ENCODE results near the gene TMEM120B.
"Not testable (repeated sequence)": the region's sequence is repeated elsewhere in the genome, so short reads cannot be mapped to it uniquely, and the experiment has no call there.

TMEM120B gene

GRCh38 chr12:121751749-121752351, 39.3 kb downstream of the TMEM120B start:
- Histone ChIP-seq H3K4me3 (replicated peaks; ENCODE audit: low read depth, low read length) (no peak overlapping the region), H3K27me3 (replicated peaks; ENCODE audit: control insufficient read depth, insufficient read depth, low read length) (no peaks in the 10 kb centered on the region), H3K36me3 (ENCODE audit: control insufficient read depth, insufficient read depth, low read length) (peaks cover 4% of the 10 kb centered on the region)
- no peak for DNase-seq (ENCODE audit: extremely low read depth, insufficient read length)
- TF ChIP-seq CTCF (IDR thresholded peaks at IDR 0.05; ENCODE audit: insufficient read depth, low read length, poor library complexity, severe bottlenecking) = no peak

- DNase-seq (ENCODE audit: extremely low read depth, insufficient read length) = no peak
- no peaks in the 10 kb centered on the region for H3K27me3 ChIP-seq (replicated peaks; ENCODE audit: control insufficient read depth, insufficient read depth, low read length)
- no peak for TF ChIP-seq CTCF (IDR thresholded peaks at IDR 0.05; ENCODE audit: insufficient read depth, low read length, poor library complexity, severe bottlenecking)
- no peak overlapping the region for H3K4me3 ChIP-seq (replicated peaks; ENCODE audit: low read depth, low read length)
- H3K36me3 ChIP-seq (ENCODE audit: control insufficient read depth, insufficient read depth, low read length) = peaks cover 4% of the 10 kb centered on the region
These were observed 41.3 kb downstream of the TMEM120B start for GRCh38 chr12:121753844-121754264.

GRCh38 chr12:121754836-121755235, 42.3 kb downstream of the TMEM120B start:
- Histone ChIP-seq H3K4me3 (replicated peaks; ENCODE audit: low read depth, low read length) (no peak overlapping the region), H3K27me3 (replicated peaks; ENCODE audit: control insufficient read depth, insufficient read depth, low read length) (no peaks in the 10 kb centered on the region), H3K36me3 (ENCODE audit: control insufficient read depth, insufficient read depth, low read length) (peaks cover 4% of the 10 kb centered on the region)
- DNase-seq (ENCODE audit: extremely low read depth, insufficient read length) = no peak
- TF ChIP-seq CTCF (IDR thresholded peaks at IDR 0.05; ENCODE audit: insufficient read depth, low read length, poor library complexity, severe bottlenecking) = no peak

- no peak for TF ChIP-seq CTCF (IDR thresholded peaks at IDR 0.05; ENCODE audit: insufficient read depth, low read length, poor library complexity, severe bottlenecking)
- no peak overlapping the region for H3K4me3 ChIP-seq (replicated peaks; ENCODE audit: low read depth, low read length)
- DNase-seq (ENCODE audit: extremely low read depth, insufficient read length) = no peak
- H3K27me3 ChIP-seq (replicated peaks; ENCODE audit: control insufficient read depth, insufficient read depth, low read length) = no peaks in the 10 kb centered on the region
- H3K36me3 ChIP-seq (ENCODE audit: control insufficient read depth, insufficient read depth, low read length) = peaks cover 3% of the 10 kb centered on the region
These were observed 43.0 kb downstream of the TMEM120B start for GRCh38 chr12:121755591-121755990.

- not testable (repeated sequence) for H3K27me3 ChIP-seq (replicated peaks; ENCODE audit: control insufficient read depth, insufficient read depth, low read length); H3K36me3 ChIP-seq (ENCODE audit: control insufficient read depth, insufficient read depth, low read length); DNase-seq (ENCODE audit: extremely low read depth, insufficient read length); H3K4me3 ChIP-seq (replicated peaks; ENCODE audit: low read depth, low read length)
These were observed 46.0 kb downstream of the TMEM120B start for GRCh38 chr12:121758536-121758935.

GRCh38 chr12:121762269-121762668, 49.7 kb downstream of the TMEM120B start:
- DNase-seq (ENCODE audit: extremely low read depth, insufficient read length) = no peak
- Histone ChIP-seq H3K27me3 (replicated peaks; ENCODE audit: control insufficient read depth, insufficient read depth, low read length) (no peaks in the 10 kb centered on the region), H3K4me3 (replicated peaks; ENCODE audit: low read depth, low read length) (no peak overlapping the region), H3K36me3 (ENCODE audit: control insufficient read depth, insufficient read depth, low read length) (peaks cover 2% of the 10 kb centered on the region)
- no peak for TF ChIP-seq CTCF (IDR thresholded peaks at IDR 0.05; ENCODE audit: insufficient read depth, low read length, poor library complexity, severe bottlenecking)
